ENCODE data around the gene ALLC. TPM values are rescaled to one million over a fixed set of nuclear protein-coding genes. Genes with fewer than 3 reads are reported as not detected.
A peak's percentile ranks its signal among the peaks of the same experiment; 100 is the strongest.

The ALLC gene
- total RNA-seq, 1 donor from 2014 or later, result not detected

GRCh38 chr2:3667151-3667631 lies 9.2 kb downstream of the ALLC start:
- no peak for TF ChIP-seq CTCF (IDR thresholded peaks at IDR 0.05; ENCODE audit: insufficient read depth, low read length, severe bottlenecking)
- no peaks in the 10 kb centered on the region for H3K36me3 ChIP-seq (ENCODE audit: control insufficient read depth, insufficient read depth, low read length)
- FAIRE-seq, result no peak
- no peak for DNase-seq (ENCODE audit: low read depth)
- H3K4me3 ChIP-seq (ENCODE audit: low read depth, low read length), result no peak overlapping the region
- H3K27me3 ChIP-seq (ENCODE audit: control insufficient read depth, insufficient read depth, low read length), result no peaks in the 10 kb centered on the region

DNA sequence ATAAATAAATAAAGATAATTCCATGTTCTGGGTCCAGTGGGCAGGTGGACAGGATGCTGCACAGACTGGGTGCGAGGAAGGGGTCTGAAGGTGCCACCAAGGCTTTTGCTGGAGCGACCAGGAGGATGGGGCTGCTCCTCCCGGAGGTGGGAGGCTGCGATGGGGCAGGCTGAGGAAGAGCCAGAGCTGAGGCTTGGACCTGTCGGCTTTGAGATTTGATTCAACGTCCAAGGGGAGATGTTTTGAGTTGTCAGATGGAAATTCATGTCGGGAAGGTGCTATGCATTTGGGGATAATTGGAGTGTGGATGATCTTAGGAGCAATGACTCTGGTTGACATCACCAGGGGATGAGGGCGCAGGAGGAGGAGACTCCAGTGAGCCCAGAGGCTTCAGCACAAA lies 11.7 kb downstream of the ALLC start:
- FAIRE-seq (no peak), DNase-seq (ENCODE audit: low read depth) (no peak)
- no peak for TF ChIP-seq CTCF (IDR thresholded peaks at IDR 0.05; ENCODE audit: insufficient read depth, low read length, severe bottlenecking)
- no peaks in the 10 kb centered on the region for H3K36me3 ChIP-seq (ENCODE audit: control insufficient read depth, insufficient read depth, low read length)
- no peaks in the 10 kb centered on the region for H3K27me3 ChIP-seq (ENCODE audit: control insufficient read depth, insufficient read depth, low read length)
- no peak overlapping the region for H3K4me3 ChIP-seq (ENCODE audit: low read depth, low read length)

DNA sequence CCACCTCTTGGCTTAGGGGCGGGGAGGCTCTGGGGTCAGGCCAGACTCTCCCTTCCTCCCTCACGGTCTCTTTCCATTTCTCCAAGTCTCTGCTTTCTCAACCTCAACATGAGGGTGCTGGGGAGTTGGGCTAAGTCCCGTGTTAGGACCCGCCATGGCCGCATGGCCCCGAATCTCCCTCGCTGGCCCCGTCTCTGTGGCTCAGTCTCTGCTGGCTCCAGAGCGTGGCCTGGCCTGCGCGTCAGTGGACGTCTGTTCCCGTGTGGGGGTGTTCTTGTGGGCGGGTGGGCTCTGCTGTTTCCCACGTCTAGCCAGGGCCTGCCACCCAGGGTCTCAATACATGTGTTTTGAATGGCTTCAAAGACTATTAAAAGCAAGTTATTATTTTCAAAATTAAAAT lies 12.4 kb downstream of the ALLC start:
- DNase-seq (ENCODE audit: low read depth), result no peak
- TF ChIP-seq CTCF (IDR thresholded peaks at IDR 0.05; ENCODE audit: insufficient read depth, low read length, severe bottlenecking), result no peak
- Histone ChIP-seq H3K36me3 (ENCODE audit: control insufficient read depth, insufficient read depth, low read length) (no peaks in the 10 kb centered on the region), H3K27me3 (ENCODE audit: control insufficient read depth, insufficient read depth, low read length) (no peaks in the 10 kb centered on the region), H3K4me3 (ENCODE audit: low read depth, low read length) (no peak overlapping the region)
- FAIRE-seq, result no peak

DNA sequence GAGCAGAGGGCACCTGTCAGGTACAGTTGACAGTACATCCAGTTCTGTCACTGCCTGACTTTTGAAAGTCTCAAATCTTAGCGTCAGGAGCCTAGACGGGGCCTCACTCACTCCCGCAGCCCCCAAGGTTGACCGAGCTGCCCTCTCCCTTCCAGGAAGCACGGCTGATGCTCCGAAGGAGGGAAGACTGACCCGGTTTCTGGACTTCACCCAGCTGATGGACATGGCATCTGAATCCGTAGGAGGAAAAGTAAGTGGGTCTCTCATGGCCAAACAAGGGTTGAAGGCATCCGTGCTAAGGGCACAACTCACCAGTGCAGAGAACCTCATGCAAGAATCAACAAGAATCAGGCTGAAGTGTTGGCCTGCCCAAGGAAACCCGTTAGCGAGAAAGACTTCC lies 12.9 kb downstream of the ALLC start:
- DNase-seq (ENCODE audit: low read depth) (no peak), FAIRE-seq (no peak)
- no peaks in the 10 kb centered on the region for H3K36me3 ChIP-seq (ENCODE audit: control insufficient read depth, insufficient read depth, low read length)
- no peak overlapping the region for H3K4me3 ChIP-seq (ENCODE audit: low read depth, low read length)
- TF ChIP-seq CTCF (IDR thresholded peaks at IDR 0.05; ENCODE audit: insufficient read depth, low read length, severe bottlenecking), result no peak
- no peaks in the 10 kb centered on the region for H3K27me3 ChIP-seq (ENCODE audit: control insufficient read depth, insufficient read depth, low read length)

GRCh38 chr2:3672861-3673678 lies 15.1 kb downstream of the ALLC start:
- Histone ChIP-seq H3K36me3 (ENCODE audit: control insufficient read depth, insufficient read depth, low read length) (no peaks in the 10 kb centered on the region), H3K27me3 (ENCODE audit: control insufficient read depth, insufficient read depth, low read length) (no peaks in the 10 kb centered on the region), H3K4me3 (ENCODE audit: low read depth, low read length) (no peak overlapping the region)
- FAIRE-seq (peak; percentile 52), DNase-seq (ENCODE audit: low read depth) (no peak)
- TF ChIP-seq CTCF (IDR thresholded peaks at IDR 0.05; ENCODE audit: insufficient read depth, low read length, severe bottlenecking), result no peak
